Nephron (organoid): Measurements from ENCODE around the gene FCHSD2.

ENCODE experiments used
- H3K27ac Mint-ChIP-seq, 3 experiments: 2 replicates each; pipeline ENCODE4 v1.8.0; 2020; ENCODE audit warnings: mixed read lengths in 3 of 3, mild to moderate bottlenecking in 2 of 3, moderate library complexity in 1 of 3
- H3K27me3 Mint-ChIP-seq: 2 replicates; pipeline ENCODE4 v1.8.0; 2021; ENCODE audit warnings: low read depth, mild to moderate bottlenecking, moderate library complexity, mixed read lengths
- H3K36me3 Mint-ChIP-seq: 2 replicates; pipeline ENCODE4 v1.8.0; 2020; ENCODE audit warnings: low read depth, mixed read lengths
- H3K4me1 Mint-ChIP-seq: 2 replicates; pipeline ENCODE4 v1.8.0; 2020; ENCODE audit warnings: mixed read lengths
- H3K4me3 Mint-ChIP-seq, 3 experiments: 2 replicates each; pipeline ENCODE4 v1.8.0; 2020; ENCODE audit warnings: mild to moderate bottlenecking in 3 of 3, mixed read lengths in 3 of 3, moderate library complexity in 2 of 3
- H3K9me3 Mint-ChIP-seq: 2 replicates; pipeline ENCODE4 v1.8.0; 2020; ENCODE audit warnings: mixed read lengths
- CTCF ChIP-seq, 3 experiments: fragments of 200-600 bp; sonication (generic); IDR thresholded peaks; one replicate each; pipeline ENCODE4 v1.5.0; 2021; ENCODE audit warnings: antibody characterized with exemption in 3 of 3; ENCODE audit not compliant: unreplicated experiment in 3 of 3

The FCHSD2 gene

GRCh38 chr11:73107597-73107996 is 34.5 kb downstream of the FCHSD2 start:
- H3K4me3 Mint-ChIP-seq, result no peak overlapping the region
- no peak for TF ChIP-seq CTCF (IDR thresholded peaks at IDR 0.05; ENCODE audit: unreplicated experiment in 3 of 3)

GRCh38 chr11:73106347-73106746 is 35.8 kb downstream of the FCHSD2 start:
- H3K27ac Mint-ChIP-seq, result no peak overlapping the region
- H3K4me1 Mint-ChIP-seq, result no peaks in the 10 kb centered on the region
- H3K27me3 Mint-ChIP-seq, result no peaks in the 10 kb centered on the region
- H3K4me3 Mint-ChIP-seq, result no peak overlapping the region
- peaks cover 30% of the 10 kb centered on the region for H3K9me3 Mint-ChIP-seq
- H3K36me3 Mint-ChIP-seq, result peaks cover 60% of the 10 kb centered on the region
- no peak for TF ChIP-seq CTCF (IDR thresholded peaks at IDR 0.05; ENCODE audit: unreplicated experiment in 3 of 3)

More at GRCh38 chr11:73107597-73107996, 34.5 kb downstream of the FCHSD2 start:
- Mint-ChIP-seq H3K9me3 (peaks cover 40% of the 10 kb centered on the region), H3K36me3 (peaks cover 62% of the 10 kb centered on the region), H3K27ac (no peak overlapping the region), H3K4me1 (no peaks in the 10 kb centered on the region), H3K27me3 (no peaks in the 10 kb centered on the region)

DNA sequence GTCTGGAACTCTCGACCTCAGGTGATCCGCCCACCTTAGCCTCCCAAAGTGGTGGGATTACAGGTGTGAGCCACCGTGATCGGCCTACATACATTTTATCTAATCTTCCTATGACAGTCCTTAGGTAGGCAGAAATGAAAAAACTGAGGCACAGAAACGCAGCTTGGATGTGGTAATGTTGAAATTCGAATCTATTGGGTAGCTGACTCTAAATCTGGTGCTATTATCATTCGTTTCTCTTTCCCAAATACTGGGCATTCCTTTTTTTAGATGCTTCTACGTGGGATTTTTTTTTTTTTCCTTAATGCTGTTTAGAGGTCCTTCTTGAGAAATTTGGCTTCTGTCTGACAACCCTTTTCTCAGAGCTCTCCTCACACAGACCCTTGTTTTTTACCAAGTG is 41.5 kb downstream of the FCHSD2 start:
- Mint-ChIP-seq H3K27me3 (no peaks in the 10 kb centered on the region), H3K27ac (no peak overlapping the region), H3K36me3 (peaks cover 46% of the 10 kb centered on the region), H3K4me1 (peaks cover 5% of the 10 kb centered on the region), H3K9me3 (no peaks in the 10 kb centered on the region), H3K4me3 (no peak overlapping the region)
- TF ChIP-seq CTCF (IDR thresholded peaks at IDR 0.05; ENCODE audit: unreplicated experiment in 3 of 3), result no peak

GRCh38 chr11:73099512-73100266 is 42.4 kb downstream of the FCHSD2 start:
- peaks cover 11% of the 10 kb centered on the region for H3K4me1 Mint-ChIP-seq
- no peak overlapping the region for H3K4me3 Mint-ChIP-seq
- peaks cover 39% of the 10 kb centered on the region for H3K36me3 Mint-ChIP-seq
- no peaks in the 10 kb centered on the region for H3K27me3 Mint-ChIP-seq
- H3K27ac Mint-ChIP-seq, result peak overlapping the region in 1 of 3 experiments; percentile 9
- H3K9me3 Mint-ChIP-seq, result no peaks in the 10 kb centered on the region
- TF ChIP-seq CTCF (IDR thresholded peaks at IDR 0.05; ENCODE audit: unreplicated experiment in 3 of 3), result no peak

GRCh38 chr11:73095613-73096012 is 46.5 kb downstream of the FCHSD2 start:
- no peaks in the 10 kb centered on the region for H3K27me3 Mint-ChIP-seq
- peaks cover 11% of the 10 kb centered on the region for H3K4me1 Mint-ChIP-seq
- no peak for TF ChIP-seq CTCF (IDR thresholded peaks at IDR 0.05; ENCODE audit: unreplicated experiment in 3 of 3)
- peak overlapping the region in 2 of 3 experiments; percentile 0 to 6 for H3K4me3 Mint-ChIP-seq
- H3K27ac Mint-ChIP-seq, result peak overlapping the region; percentile 87 to 97 (median 94)
- peaks cover 25% of the 10 kb centered on the region for H3K36me3 Mint-ChIP-seq
- H3K9me3 Mint-ChIP-seq, result no peaks in the 10 kb centered on the region
